A549 (cell line): ENCODE data around the gene VEGFC. TPM values are rescaled to one million over a fixed set of nuclear protein-coding genes. Genes with fewer than 3 reads are reported as not detected.

Experiments
- ATAC-seq, 2 experiments: fragments of 200-7000 bp in 1 of 2; fragments of >200 bp in 1 of 2; cut with Nextera tagmentation in 1 of 2; cut with Tn5 transposase in 1 of 2; 3 replicates each; pipeline versions ENCODE4 v1.8.0 to v1.9.1; 2018 to 2020; ENCODE audit warnings: mild to moderate bottlenecking in 1 of 2, moderate library complexity in 1 of 2
- CTCF ChIA-PET: fragments of 300-600 bp; sonication (Branson Sonifier 250); formaldehyde crosslinking; extraction: SDS; loops from one replicate; lab custom pipeline; 2021; ENCODE audit warnings: antibody characterized with exemption, inconsistent platforms; lab: Yijun Ruan, JAX
- POLR2A ChIA-PET: fragments of 350-600 bp; formaldehyde crosslinking; extraction: SDS; loops from one replicate; lab custom pipeline; 2021; ENCODE audit warnings: antibody characterized with exemption, inconsistent platforms; lab: Yijun Ruan, JAX
- DNase-seq, 2 experiments: peaks; one replicate each; pipeline versions ENCODE4 v3.0.0 to v3.0.0-alpha.2; 2011 to 2016; ENCODE audit warnings: low read depth in 1 of 2, low spot score in 1 of 2
- FAIRE-seq: peaks from 2 replicates; lab custom pipeline; 2011; peaks lifted over from hg19 to GRCh38; lab: Jason Lieb, UNC
- H3K27ac ChIP-seq, 2 experiments: fragments of >200 bp; sonication (Bioruptor Twin); formaldehyde crosslinking; 3 replicates each; pipeline ENCODE4 v1.5.1; 2016 to 2017
- H3K4me1 ChIP-seq: fragments of >200 bp; sonication (Bioruptor Twin); formaldehyde crosslinking; 3 replicates; pipeline ENCODE4 v1.6.1; 2016
- H3K4me2 ChIP-seq: fragments of >200 bp; sonication (Bioruptor Twin); formaldehyde crosslinking; 3 replicates; pipeline ENCODE4 v1.6.1; 2016
- H3K4me3 ChIP-seq: fragments of >200 bp; sonication (Bioruptor Twin); formaldehyde crosslinking; 3 replicates; pipeline ENCODE4 v1.5.1; 2016
- H3K9me3 ChIP-seq: fragments of >200 bp; sonication (Bioruptor Twin); formaldehyde crosslinking; 3 replicates; pipeline ENCODE4 v1.6.1; 2016
- ATOH8 ChIP-seq: fragments of 250-450 bp; sonication (Bioruptor Pico); IDR thresholded peaks from 2 replicates; pipeline ENCODE4 v1.5.0; 2020; ENCODE audit warnings: low read depth, mild to moderate bottlenecking, moderate library complexity
- BCL3 ChIP-seq: fragments of >200 bp; sonication (Bioruptor Twin); formaldehyde crosslinking; IDR thresholded peaks from 3 replicates; pipeline ENCODE4 v1.6.1; 2016
- BHLHE40 ChIP-seq: IDR thresholded peaks from 2 replicates; pipeline ENCODE4 v1.6.1; 2012; ENCODE audit warnings: low read depth, low read length, inconsistent platforms
- CBX8 ChIP-seq: fragments of 200-600 bp; sonication (generic); IDR thresholded peaks from 2 replicates; pipeline ENCODE4 v1.6.1; 2016
- CHD2 ChIP-seq: fragments of 150-350 bp; IDR thresholded peaks from 2 replicates; pipeline ENCODE4 v1.6.1; 2014; ENCODE audit warnings: low read length; ENCODE audit not compliant: partially characterized antibody
- CHD4 ChIP-seq: fragments of 200-600 bp; sonication (generic); IDR thresholded peaks from 2 replicates; pipeline ENCODE4 v1.6.1; 2016; ENCODE audit warnings: antibody characterized with exemption, mild to moderate bottlenecking, borderline replicate concordance
- CTCF ChIP-seq: fragments of >200 bp; sonication (Bioruptor Twin); formaldehyde crosslinking; IDR thresholded peaks from 3 replicates; pipeline ENCODE4 v1.5.1; 2016
- EHMT2 ChIP-seq: fragments of 200-600 bp; sonication (generic); IDR thresholded peaks from 2 replicates; pipeline ENCODE4 v1.6.1; 2016; ENCODE audit warnings: antibody characterized with exemption, low read depth, mild to moderate bottlenecking, moderate library complexity
- EP300 ChIP-seq, 2 experiments: fragments of >200 bp; sonication (Bioruptor Twin); formaldehyde crosslinking; IDR thresholded peaks; 2 replicates in 1 of 2; 3 replicates in 1 of 2; pipeline ENCODE4 v1.6.1; 2016 to 2017
- ESRRA ChIP-seq: fragments of 150-350 bp; IDR thresholded peaks from 2 replicates; pipeline ENCODE4 v1.6.1; 2014; ENCODE audit warnings: mild to moderate bottlenecking, low read length, borderline replicate concordance
- HDAC2 ChIP-seq: fragments of 200-600 bp; sonication (generic); IDR thresholded peaks from 2 replicates; pipeline ENCODE4 v1.6.1; 2016
- HES2 ChIP-seq: fragments of >200 bp; sonication (Bioruptor Twin); formaldehyde crosslinking; IDR thresholded peaks from 2 replicates; pipeline ENCODE4 v1.6.1; 2016
- HOXB13 ChIP-seq: fragments of 250-450 bp; sonication (Bioruptor Pico); IDR thresholded peaks from 2 replicates; pipeline ENCODE4 v1.5.0; 2020; ENCODE audit warnings: low read depth, mild to moderate bottlenecking, moderate library complexity
- HOXB5 ChIP-seq: fragments of 250-450 bp; sonication (Bioruptor Pico); IDR thresholded peaks from 2 replicates; pipeline ENCODE4 v1.5.0; 2020; ENCODE audit warnings: mild to moderate bottlenecking, moderate library complexity
- JUNB ChIP-seq: fragments of >200 bp; sonication (Bioruptor Twin); formaldehyde crosslinking; IDR thresholded peaks from 2 replicates; pipeline ENCODE4 v1.6.1; 2016
- KDM1A ChIP-seq: fragments of 200-600 bp; sonication (generic); IDR thresholded peaks from 2 replicates; pipeline ENCODE4 v1.6.1; 2016; ENCODE audit warnings: low read depth, mild to moderate bottlenecking
- MAFK ChIP-seq: fragments of 450-650 bp; IDR thresholded peaks from 2 replicates; pipeline ENCODE4 v1.6.1; 2014; ENCODE audit not compliant: partially characterized antibody
- MAZ ChIP-seq: fragments of 150-350 bp; IDR thresholded peaks from 2 replicates; pipeline ENCODE4 v1.6.1; 2014; ENCODE audit warnings: antibody characterized with exemption, low read depth, low read length, borderline replicate concordance
- MYC ChIP-seq: IDR thresholded peaks from 2 replicates; pipeline ENCODE4 v1.6.1; 2012; ENCODE audit warnings: mild to moderate bottlenecking, inconsistent platforms, low read length, improper control_type of control experiment, borderline replicate concordance
- NR3C1 ChIP-seq: fragments of >200 bp; sonication (Bioruptor Twin); formaldehyde crosslinking; IDR thresholded peaks from 3 replicates; pipeline ENCODE4 v1.6.1; 2017
- PBX3 ChIP-seq: IDR thresholded peaks from 2 replicates; pipeline ENCODE4 v1.6.1; 2012
- RAD21 ChIP-seq, 2 experiments: fragments of >200 bp in 1 of 2; sonication (Bioruptor Twin) in 1 of 2; formaldehyde crosslinking in 1 of 2; IDR thresholded peaks in 1 of 2; conservative IDR thresholded peaks in 1 of 2; 2 replicates in 1 of 2; 3 replicates in 1 of 2; pipeline ENCODE4 v1.6.1; 2012 to 2018; ENCODE audit warnings: inconsistent platforms in 1 of 2
- REST ChIP-seq: fragments of 200-600 bp; sonication (generic); IDR thresholded peaks from 2 replicates; pipeline ENCODE4 v1.6.1; 2016; ENCODE audit warnings: antibody characterized with exemption, mild to moderate bottlenecking, moderate library complexity
- SREBF2 ChIP-seq: fragments of 450-650 bp; IDR thresholded peaks from 2 replicates; pipeline ENCODE4 v1.6.1; 2014; ENCODE audit warnings: mild to moderate bottlenecking, moderate library complexity
- USF2 ChIP-seq: fragments of 450-650 bp; IDR thresholded peaks from 2 replicates; pipeline ENCODE4 v1.6.1; 2014; ENCODE audit warnings: antibody characterized with exemption
- ZC3H11A ChIP-seq: fragments of 450-650 bp; IDR thresholded peaks from 2 replicates; pipeline ENCODE4 v1.6.1; 2014; ENCODE audit warnings: antibody characterized with exemption, mild to moderate bottlenecking
- ZSCAN20 ChIP-seq: fragments of 250-450 bp; sonication (Bioruptor Pico); IDR thresholded peaks from 2 replicates; pipeline ENCODE4 v1.8.0; 2022; ENCODE audit warnings: mild to moderate bottlenecking, moderate library complexity
- WGBS: methylation state at CpG from one replicate; pipeline ENCODE4 v1.1.6; 2017; ENCODE audit errors: missing lambda C conversion rate; 5-methylcytosine and 5-hydroxymethylcytosine counted together
- polyA plus RNA-seq, 4 experiments: library from polyadenylated mRNA; depleted of rRNA in 3 of 4; stranded (reverse); fragments of >200 nt; fragmentation: RNase III in 1 of 4; extraction: RNeasy Plus Mini Kit Qiagen cat#74134 plus additional on column Dnase treatment in 1 of 4; gene quantifications; 2 replicates in 3 of 4; 3 replicates in 1 of 4; pipeline ENCODE4 v1.2.3, GENCODE V29; 2011 to 2017

VEGFC gene
- polyA plus RNA-seq, 2 of the 4 experiments (the other 2 are of a cell fraction) = 11.6 to 14.4 TPM

- ATAC-seq = no peak
- H3K27ac ChIP-seq = no peak overlapping the region
- H3K4me3 ChIP-seq = no peak overlapping the region
- POLR2A ChIA-PET = no interaction called here
- no peak overlapping the region for H3K4me2 ChIP-seq
- FAIRE-seq = no peak
- H3K4me1 ChIP-seq = no peaks in the 10 kb centered on the region
- H3K9me3 ChIP-seq = no peaks in the 10 kb centered on the region
- no peak for DNase-seq
- CTCF ChIA-PET = interaction anchor here (1.2 kb wide), 1 partner anchor 117 kb away, joined by 3 read pairs; no protein-coding TSS in a partner anchor
- TF ChIP-seq HES2 (no peak), CTCF (no peak), MAFK (no peak), EHMT2 (no peak), HOXB13 (CRISPR knock-in tag) (no peak), RAD21 (conservative IDR thresholded peaks at IDR 0.05 in 1 of 2, IDR thresholded peaks at IDR 0.05 in 1 of 2) (no peak), JUNB (no peak), CHD2 (no peak), EP300 (IDR thresholded peaks at IDR 0.05) (no peak), ZSCAN20 (CRISPR knock-in tag) (no peak), CBX8 (no peak), HOXB5 (no peak), PBX3 (no peak), BCL3 (no peak), MAZ (no peak), ZC3H11A (no peak), HDAC2 (no peak), SREBF2 (no peak), MYC (no peak), CHD4 (no peak)
- 91% methylated on average over 4 of the region's 4 CpGs for WGBS
Measured at GRCh38 chr4:176680668-176681180, 112.0 kb downstream of the VEGFC start.

GRCh38 chr4:176676901-176677300 is 115.8 kb downstream of the VEGFC start:
- ChIA-PET POLR2A (no interaction called here), CTCF (no interaction called here)
- Histone ChIP-seq H3K4me1 (no peaks in the 10 kb centered on the region), H3K9me3 (no peaks in the 10 kb centered on the region), H3K4me2 (no peak overlapping the region), H3K4me3 (no peak overlapping the region), H3K27ac (no peak overlapping the region)
- DNase-seq (no peak), FAIRE-seq (no peak), ATAC-seq (no peak)
- 94% methylated on average over 4 of the region's 4 CpGs for WGBS
- TF ChIP-seq PBX3 = no peak
- no peak for TF ChIP-seq BHLHE40
- TF ChIP-seq RAD21 (conservative IDR thresholded peaks at IDR 0.05 in 1 of 2, IDR thresholded peaks at IDR 0.05 in 1 of 2) = no peak
- no peak for TF ChIP-seq CHD2
- no peak for TF ChIP-seq USF2
- TF ChIP-seq REST = no peak
- TF ChIP-seq HOXB13 (CRISPR knock-in tag) = no peak
- no peak for TF ChIP-seq NR3C1
- TF ChIP-seq ZC3H11A = no peak
- no peak for TF ChIP-seq ATOH8 (CRISPR knock-in tag)
- no peak for TF ChIP-seq KDM1A
- TF ChIP-seq ESRRA = no peak
